ENCODE data around the gene CD207.
"Not testable (repeated sequence)": the region's sequence is repeated elsewhere in the genome, so short reads cannot be mapped to it uniquely, and the experiment has no call there.

The CD207 gene

DNA sequence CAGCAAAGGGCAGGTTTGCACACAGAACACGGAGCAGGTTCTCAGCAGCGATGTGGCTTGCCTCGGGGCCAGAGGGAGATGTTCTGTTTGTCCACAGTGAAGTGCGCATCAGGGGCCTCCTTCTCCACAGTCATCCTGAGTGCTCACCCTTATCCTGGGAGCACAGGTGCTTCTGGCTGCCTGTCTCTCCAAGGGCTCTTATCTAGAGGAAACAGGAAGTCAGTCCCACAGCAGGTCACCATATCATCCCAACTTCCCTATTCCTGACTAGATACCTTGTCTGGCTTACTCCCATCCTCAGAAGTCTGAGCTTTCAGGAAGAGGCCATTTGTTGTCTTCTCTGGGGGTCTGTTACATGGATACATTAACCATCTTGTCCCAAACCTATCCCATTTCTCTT, at the start of gene CD207:
Gene CD207, minus strand, starts transcription at position 174 of the 400 bp plus-strand sequence. Its CDS starts 40 bp downstream, at position 134.
- no peak for DNase-seq

DNA sequence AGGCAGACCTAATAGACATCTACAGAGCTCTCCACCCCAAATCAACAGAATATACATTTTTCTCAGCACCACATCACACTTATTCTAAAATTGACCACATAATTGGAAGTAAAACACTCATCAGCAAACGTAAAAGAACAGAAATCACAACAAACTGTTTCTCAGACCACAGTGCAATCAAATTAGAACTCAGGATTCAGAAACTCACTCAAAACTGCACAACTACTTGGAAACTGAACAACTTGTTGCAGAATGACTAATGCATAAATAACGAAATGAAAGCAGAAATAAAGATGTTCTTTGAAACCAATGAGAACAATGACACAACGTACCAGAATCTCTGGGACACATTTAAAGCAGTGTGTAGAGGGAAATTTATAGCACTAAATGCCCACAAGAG, 42.9 kb upstream of the CD207 start:
- DNase-seq; intact Hi-C loops (cut with DNase I): not testable (repeated sequence)

More for the DNA sequence above, at the start of gene CD207:
- intact Hi-C loops (cut with DNase I): no loop called here

DNA sequence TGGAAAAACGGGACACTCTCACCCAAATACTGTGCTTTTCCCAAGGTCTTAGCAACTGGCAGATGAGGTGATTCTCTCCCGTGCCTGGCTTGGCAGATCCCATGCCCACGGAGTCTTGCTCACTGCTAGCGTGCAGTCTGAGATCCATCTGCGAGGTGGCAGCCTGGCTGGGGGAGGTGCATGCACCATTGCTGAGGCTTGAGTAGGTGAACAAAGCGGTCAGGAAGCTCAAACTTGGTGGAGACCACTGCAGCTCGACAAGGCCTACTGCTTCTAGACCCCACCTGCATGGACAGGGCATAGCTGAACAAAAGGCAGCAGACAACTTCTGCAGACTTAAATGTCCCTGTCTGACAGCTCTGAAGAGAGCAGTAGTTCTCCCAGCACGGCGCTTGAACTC, 40.5 kb upstream of the CD207 start:
- intact Hi-C loops (cut with DNase I); DNase-seq: not testable (repeated sequence)

DNA sequence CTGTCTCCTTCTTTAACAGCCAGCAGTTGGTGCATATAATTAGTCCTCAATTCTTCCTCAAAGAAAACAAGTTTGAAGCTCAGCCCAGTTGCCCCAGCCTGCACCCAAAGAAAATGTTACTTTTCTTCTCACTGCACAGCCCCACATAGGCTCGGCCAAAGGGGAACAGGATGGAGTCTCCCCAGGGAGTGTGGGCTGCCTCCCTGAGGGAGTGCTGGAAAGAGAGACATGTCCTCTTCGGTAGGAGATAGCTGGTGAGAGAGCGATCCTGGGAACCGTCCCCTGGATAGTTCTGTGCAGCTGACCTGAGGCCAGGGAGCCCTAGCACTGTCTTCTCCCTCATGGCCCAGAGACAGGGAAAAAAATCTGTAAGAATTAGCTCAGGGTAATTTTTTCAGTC, 37.9 kb upstream of the CD207 start:
- no peak for DNase-seq
- intact Hi-C loops (cut with DNase I): no loop called here

DNA sequence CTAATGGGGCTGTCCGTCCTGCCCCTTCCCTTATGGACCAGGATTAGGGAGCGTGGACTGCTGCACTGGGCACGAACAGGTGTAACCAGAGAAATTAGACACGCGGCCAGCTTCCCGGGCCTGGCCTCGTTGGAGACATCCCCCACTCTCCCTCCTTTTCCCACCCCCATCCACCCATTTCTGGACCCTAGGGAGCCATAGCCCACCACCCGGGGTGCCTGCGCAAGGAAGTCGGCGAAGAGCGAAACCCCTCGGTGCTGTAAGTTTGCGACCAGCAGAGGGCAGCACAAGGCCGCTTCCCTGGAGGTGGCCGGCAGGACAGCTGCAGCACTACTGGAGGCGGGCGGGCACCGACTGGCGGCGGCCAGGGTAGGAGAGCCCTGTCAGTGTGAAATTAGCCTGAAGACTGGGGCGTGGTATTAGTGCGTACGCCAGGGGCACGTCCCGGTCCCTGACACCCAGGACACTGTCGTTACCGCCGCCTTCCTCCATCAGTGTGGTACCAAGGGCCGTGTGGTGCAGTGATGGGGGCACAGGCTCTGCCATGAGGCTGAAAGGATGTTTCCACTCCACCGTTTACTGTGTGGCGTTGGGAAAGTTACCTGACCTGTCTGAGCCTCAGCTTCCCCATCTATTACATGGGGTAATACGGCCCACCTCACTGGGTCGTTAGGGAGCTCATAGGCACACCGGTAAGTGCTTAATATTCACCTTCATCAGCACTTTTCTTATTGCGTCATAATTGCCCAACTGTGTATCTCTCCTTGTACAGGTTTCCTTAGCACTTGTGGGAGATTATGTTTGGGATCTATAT, 36.0 kb upstream of the CD207 start:
- peak; percentile 56 to 96 (median 84) for DNase-seq
- intact Hi-C loops (cut with DNase I): loop anchor here (1.0 to 2.0 kb wide), 2 partner anchors 49 to 77 kb away; no protein-coding TSS in a partner anchor

DNA sequence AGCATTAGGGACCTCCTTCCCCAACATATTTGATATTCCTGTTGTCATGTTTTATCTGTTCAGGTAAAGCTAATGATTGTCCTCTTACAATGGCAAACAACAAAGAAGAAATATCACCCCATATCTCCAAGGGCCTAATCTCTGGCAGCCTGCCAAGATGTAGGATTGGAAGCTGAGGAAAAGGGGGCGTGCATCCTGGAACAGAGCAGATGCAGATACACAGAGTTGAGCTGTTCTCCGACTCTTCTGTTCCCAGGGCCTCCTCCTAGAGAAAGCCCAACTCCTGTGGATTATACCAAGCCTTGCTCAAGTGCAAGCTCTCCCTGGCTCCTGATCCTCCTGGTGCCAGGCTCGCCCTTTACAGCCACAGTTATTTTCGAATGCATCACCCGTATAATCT, 35.2 kb upstream of the CD207 start:
- intact Hi-C loops (cut with DNase I): loop anchor here (1.0 to 2.0 kb wide), 2 partner anchors 50 to 78 kb away; no protein-coding TSS in a partner anchor
- no peak for DNase-seq

DNA sequence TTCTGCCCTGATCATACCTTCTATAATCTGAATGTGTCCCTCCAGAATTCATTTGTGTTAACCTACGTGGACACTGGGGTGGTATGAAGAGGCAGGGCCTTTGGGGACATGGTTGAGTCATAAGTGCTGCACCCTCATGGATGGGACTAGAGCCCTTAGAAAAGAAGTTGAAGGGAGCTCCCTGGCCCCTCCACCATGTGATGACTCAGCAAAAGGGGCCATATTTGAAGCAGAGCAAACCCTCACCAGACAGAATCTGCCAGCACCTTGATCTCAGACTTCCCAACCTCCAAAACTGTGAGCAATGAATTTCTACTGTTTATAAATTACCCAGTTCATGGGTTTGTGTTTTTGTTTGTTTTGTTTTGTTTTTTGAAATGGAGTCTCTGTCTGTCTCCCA, 33.4 kb upstream of the CD207 start:
- intact Hi-C loops (cut with DNase I): no loop called here
- no peak for DNase-seq

DNA sequence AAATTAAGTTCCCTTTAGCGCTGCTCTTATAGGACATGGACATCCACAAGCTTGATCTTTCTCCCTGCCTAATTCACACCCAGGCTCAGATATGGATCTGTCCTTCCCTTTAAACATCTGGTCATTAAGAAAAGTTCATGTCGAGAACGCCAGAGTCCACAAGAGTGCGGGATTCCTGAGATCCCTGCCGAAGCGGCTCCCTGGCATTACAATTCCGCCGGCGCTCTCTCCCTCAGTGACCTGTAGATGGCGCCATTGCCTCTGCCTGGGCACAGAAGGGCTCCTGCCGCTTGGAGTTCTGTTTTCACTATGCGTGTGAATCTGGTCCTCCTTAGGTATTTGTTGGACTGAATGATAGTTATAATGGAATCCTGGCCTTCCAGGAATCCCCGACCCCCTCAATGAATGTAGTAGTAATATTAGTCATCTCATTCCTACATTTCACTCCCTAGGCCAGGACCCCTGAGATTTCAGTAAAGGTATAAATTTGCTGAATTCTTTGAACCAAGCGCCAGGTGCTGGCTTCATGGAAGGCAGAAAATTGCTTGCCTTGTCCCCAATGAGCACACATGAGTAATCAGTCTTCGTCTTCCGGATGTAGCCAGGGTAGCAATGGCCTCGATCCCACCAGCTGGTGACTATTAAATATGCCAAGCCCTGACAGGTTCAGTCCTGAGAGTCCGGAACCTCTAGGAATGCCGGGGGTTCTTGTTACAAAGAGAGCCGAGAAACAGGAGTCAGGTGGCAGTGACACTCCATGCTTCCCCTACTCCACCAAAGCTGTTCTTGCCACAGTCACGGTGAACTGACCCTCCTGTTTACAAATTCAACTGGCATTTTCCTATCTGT, 26.4 kb upstream of the CD207 start:
- intact Hi-C loops (cut with DNase I): no loop called here
- peak; percentile 61 to 96 (median 85) for DNase-seq

DNA sequence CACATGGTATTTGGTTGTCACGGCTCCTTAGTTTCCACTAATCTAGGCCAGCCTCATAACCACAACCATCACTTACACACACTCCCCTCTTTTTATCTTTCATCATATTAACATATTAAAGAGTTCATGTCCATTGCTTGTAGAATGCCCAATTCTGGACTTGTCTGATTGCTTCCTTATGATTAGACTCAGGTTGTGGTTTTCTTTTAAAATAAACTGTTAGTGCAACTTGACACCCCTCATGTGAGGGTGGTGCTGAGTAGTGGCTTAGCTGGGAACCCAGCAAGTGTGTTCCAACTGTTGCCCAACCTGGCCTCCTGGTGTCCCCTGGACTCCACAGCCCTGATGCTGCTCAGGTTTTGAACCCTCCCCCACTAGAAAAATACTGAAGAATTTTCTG, 20.1 kb upstream of the CD207 start:
- DNase-seq: no peak
- intact Hi-C loops (cut with DNase I): loop anchor here (10.0 kb wide), 1 partner anchor 71 kb away; no protein-coding TSS in a partner anchor

DNA sequence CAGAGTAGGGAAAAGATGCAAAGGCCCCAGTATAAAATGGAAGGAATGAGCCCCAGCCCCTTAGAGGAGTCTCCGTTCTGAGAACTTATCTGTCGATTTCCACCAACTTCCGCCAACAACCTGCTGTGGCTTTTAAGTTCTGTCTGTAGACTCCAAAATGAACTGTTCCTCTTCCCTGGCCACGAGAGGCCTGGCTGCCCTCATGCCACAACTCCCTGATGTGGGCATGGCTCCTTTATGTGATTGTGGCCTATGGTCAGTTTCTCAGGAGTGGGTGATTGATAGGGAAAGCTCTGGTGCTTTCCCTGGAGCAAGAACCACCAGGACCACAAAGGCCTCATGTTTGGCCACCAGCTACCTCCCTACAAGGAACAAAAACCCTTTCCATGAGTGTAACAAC, 18.8 kb upstream of the CD207 start:
- no peak for DNase-seq
- intact Hi-C loops (cut with DNase I): loop anchor here (10.0 kb wide), 1 partner anchor 70 kb away; no protein-coding TSS in a partner anchor

DNA sequence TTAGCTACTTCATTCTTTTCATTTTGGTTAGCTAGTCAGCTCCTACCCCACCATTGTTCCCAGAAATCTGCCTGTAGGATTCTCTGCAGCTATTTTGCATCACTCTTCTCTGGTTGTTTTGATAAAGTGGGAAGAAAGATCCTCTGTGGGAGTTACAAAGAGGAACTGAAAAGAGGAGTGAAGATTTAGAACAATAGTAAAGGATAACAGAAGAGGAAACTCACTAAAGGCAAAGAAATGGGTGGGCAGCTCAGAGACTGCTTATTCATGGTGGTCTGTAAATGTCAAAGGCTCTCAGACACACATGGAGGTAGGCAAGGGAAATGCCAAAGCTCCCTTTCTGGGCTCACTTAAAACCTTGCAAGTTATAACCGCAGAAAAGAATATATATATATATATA, 17.2 kb upstream of the CD207 start:
- intact Hi-C loops (cut with DNase I): loop anchor here (10.0 kb wide), 1 partner anchor 68 kb away; no protein-coding TSS in a partner anchor
- no peak for DNase-seq

DNA sequence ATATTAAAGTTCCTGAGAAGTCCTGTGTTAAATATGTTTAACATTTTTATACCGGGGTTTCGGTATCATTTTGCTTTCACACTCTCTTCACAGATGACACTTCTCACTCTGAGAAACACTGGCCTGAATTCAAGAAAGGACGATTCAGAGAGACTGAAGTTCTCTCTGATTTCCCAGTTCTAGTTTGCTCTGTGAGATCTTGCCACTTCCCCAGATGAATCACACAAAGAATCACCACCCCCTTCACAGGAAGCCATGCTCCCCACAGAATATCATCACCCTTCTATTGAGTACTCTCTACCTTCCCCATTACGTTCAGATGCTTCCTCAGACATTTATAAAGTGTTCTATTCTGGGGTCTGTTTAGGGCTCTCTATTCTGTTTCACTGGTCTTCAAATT, 16.1 kb upstream of the CD207 start:
- intact Hi-C loops (cut with DNase I): loop anchor here (10.0 kb wide), 1 partner anchor 67 kb away; no protein-coding TSS in a partner anchor
- no peak for DNase-seq

DNA sequence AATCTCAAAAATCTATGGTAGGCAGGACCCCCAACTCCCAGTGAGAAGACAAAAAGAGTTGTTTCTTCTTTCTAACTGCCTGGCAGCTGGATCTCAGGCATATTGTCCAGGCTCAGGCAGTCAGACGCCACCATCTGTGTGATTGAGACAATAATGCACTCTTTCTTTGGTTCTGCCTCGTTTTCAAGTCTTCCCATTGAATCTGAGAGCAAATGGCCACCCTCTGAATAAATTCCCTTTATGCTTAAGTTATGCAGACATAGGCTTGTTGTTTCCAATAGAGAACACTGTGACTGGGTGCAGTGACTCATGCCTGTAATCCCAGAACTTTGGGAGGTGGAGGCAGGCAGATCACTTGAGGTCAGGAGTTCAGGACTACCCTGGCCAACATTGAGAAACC, 15.3 kb upstream of the CD207 start:
- intact Hi-C loops (cut with DNase I): loop anchor here (10.0 kb wide), 1 partner anchor 66 kb away; no protein-coding TSS in a partner anchor
- peak in 3 of 10 donors; percentile 13 to 86 (median 56) for DNase-seq

DNA sequence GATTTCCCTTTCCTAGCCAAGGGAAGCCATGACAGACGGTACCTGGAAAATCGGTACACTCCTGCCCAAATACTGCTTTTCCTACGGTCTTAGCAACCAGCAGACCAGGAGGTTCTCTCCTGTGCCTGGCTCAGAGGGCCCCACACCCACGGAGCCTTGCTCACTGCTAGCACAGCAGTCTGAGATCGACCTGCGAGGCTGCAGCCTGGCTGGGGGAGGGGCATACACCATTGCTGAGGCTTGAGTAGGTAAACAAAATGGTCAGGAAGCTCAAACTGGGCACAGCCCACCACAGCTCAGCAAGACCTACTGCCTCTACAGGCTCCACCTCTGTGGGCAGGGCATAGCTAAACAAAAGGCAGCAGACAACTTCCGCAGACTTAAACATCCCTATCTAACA, 6.8 kb upstream of the CD207 start:
- intact Hi-C loops (cut with DNase I): no loop called here
- DNase-seq: no peak

DNA sequence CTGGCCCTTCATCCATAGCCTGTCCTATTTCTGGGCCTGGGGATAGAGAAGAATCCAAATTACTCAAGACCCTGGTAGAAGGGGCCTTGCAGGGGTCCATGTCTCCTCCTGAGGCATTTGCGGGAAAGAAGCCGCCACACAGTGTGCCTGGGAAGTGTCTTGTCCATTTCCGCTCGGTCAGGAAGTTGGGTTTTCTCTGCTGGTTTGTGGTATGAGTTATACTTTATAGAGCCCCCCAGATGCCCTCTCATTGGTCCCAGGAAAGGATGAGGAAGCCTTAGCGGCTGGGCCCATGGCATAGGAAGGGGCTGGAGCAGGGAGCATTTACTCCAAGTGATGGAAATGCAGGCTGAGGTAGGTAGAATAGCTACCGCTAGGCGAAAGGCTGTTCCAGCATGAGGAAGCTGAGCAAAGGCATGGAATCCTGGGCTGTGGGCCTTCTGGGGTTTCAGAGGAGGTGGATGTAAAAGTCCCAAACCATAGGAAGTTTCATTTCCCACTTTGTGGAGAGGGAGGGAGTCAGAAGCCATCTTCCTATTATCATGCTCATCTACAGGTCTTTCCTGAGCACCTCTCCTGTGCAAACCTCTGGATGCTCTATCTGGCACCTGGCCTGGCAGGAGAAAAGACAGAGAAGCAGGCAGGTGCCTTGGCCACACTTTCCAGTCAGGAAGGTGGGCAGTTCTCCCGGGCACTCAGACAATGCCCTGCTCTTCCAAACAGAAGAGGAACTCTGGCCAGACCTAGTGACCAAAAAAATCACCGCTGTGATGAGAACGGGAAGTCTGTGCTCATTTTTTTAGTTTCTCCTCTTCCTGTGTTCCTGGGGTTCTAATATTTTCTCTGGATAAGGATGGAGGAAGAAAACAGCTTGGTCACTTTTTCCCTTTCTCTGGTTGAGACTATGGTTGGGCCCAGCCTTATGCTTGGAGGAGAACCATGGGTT, 2.6 kb upstream of the CD207 start:
- no peak for DNase-seq
- intact Hi-C loops (cut with DNase I): no loop called here

DNA sequence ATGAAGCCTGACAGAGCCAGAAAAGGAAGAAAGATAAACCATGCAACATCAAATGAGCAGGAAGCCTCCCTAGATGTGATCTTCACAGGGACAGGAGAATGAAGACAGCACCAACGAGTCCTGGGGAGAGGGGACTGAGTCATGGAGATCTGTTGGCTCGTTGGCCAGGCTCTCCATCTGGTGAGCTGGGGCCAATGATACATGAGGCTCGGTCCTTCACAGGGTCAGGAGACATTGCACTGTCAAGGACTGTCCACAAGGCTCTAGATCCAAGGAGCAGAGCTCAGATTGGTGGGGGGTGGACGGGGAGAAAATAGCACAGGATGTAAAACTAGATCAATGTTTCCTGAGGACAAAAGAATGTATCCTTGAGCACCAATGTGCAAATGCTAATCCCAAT, 735 bp downstream of the CD207 start:
- no peak for DNase-seq
- intact Hi-C loops (cut with DNase I): no loop called here

DNA sequence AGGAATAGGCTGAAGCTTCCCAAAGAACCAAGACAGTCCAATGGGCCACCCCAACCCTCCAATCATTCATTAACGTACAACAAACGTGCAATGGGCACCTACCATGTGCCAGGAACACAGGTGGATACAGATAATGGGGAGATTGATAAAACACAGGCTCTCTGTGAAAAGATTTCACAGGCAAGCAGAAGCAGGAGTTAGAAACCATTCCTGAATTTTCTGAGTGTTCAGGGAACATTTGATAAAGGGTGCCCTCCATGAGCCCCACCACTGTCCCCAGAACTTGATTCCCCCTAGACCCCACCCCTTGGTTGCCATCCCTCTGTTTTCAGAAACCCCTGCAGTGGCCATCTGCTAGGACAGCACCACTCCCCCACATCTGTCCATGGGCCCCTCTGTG, 1.5 kb downstream of the CD207 start:
- DNase-seq: no peak
- intact Hi-C loops (cut with DNase I): no loop called here

DNA sequence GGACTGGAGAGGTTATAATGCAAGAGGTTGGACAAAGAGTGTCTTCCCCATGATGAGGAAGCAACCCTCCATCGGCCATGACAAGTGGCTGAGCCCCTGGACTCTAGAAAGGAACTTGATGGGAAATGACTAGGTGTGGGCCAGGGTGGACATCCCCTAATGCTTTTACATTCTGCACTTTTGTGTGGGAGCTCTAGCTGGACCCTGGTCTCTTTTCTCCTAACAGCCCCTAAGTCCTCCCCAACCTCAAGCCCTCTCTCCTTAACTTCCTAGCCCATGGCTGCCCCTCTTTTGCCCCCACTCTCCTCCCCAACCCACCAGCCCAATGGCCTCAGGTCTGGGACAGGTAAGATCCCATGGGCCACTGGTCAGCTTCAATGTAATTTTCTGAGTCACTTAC, 2.4 kb downstream of the CD207 start:
- intact Hi-C loops (cut with DNase I): no loop called here
- DNase-seq: no peak

DNA sequence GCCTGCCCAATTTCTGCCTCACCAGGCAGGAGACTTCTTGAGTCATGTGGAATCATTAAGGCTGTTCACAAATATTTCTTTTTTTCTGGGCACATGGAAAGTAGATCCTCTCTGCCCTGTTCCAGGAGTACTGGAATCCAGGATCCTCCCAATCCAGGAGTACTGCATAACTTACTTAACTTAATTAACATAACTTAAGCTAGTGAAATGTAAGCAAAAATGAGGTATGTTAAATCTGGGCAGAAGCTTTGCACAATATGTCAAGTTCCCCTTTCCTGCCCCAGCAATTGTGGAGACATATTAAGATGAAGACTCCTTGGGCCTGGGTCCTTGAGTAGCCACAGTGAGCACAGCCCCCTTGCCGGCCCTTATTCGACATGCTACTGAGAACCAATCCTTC, 3.2 kb downstream of the CD207 start:
- no peak for DNase-seq
- intact Hi-C loops (cut with DNase I): no loop called here

DNA sequence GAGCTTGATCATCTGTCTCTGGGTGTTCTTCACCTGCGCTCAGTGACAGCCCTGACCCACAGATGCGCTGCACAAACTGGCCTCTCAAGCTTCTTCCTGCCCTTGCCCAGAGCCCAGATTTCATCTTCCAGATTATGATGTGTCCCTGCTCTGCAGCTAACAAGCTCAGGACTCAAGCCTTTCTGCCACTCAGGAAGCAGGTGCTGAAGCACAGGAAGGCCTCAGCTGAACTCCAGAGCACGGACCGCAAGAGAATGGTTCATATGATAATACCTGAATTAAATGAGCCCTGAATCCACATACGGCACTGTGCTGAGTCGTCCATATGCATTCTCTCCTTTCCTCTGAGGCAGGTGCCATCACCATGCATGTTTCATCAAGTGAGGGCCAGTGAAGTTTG, 3.8 kb downstream of the CD207 start:
- no peak for DNase-seq
- intact Hi-C loops (cut with DNase I): no loop called here

All from posterior cingulate gyrus (tissue), 11 donors.